ENCODE measurements around the gene RGS11. TPM values are rescaled to one million over a fixed set of nuclear protein-coding genes. Genes with fewer than 3 reads are reported as not detected.

The RGS11 gene
- total and polyA plus RNA-seq, 2 donors (not counting 1 experiment from before 2014, with no cell fraction given), result 1.1 to 6.3 TPM

DNA sequence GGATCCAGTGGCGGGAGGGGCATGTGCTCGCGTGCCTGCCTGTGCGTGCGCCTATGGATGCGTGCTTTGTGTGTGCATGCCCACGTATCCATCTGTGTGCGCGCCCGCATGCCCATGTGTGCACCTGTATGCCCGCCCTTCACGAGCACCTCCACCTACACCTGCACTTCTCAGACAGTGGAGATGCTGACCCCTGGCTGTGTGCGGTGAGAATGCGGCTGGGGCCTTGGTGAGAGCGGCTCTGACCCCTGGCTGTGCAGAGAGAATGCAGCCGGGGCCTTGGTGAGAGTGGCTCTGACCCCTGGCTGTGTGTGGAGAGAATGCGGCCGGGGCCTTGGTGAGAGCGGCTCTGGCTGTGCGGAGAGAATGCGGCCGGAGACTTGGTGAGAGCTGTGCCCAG is 42.9 kb upstream of the RGS11 start:
- Histone ChIP-seq H3K4me2 (ENCODE audit: extremely low read depth, insufficient read depth, low read length) (no peak overlapping the region), H3K9ac (ENCODE audit: insufficient read depth, low read length) (no peak overlapping the region), H3K9me3 (ENCODE audit: control insufficient read depth, insufficient read depth, low read depth, low read length) (no peaks in the 10 kb centered on the region), H3K27ac (ENCODE audit: insufficient read depth, low read length) (no peak overlapping the region), H4K20me1 (ENCODE audit: control insufficient read depth, extremely low read depth, insufficient read depth, low read length) (no peaks in the 10 kb centered on the region), H3K4me3 (replicated peaks in 1 of 4; ENCODE audit: control extremely low read depth in 1 of 4, insufficient read depth in 1 of 4, low read depth in 3 of 4, low read length in 4 of 4) (no peak overlapping the region), H3K27me3 (ENCODE audit: control insufficient read depth, insufficient read depth, low read length) (no peaks in the 10 kb centered on the region), H3K4me1 (ENCODE audit: control insufficient read depth, extremely low read depth, insufficient read depth, low read length) (no peaks in the 10 kb centered on the region), H2AFZ (ENCODE audit: low read length) (no peak overlapping the region), H3K36me3 (ENCODE audit: control insufficient read depth, insufficient read depth, low read length) (peaks cover 3% of the 10 kb centered on the region), H3K79me2 (ENCODE audit: control insufficient read depth, insufficient read depth, low read length) (peaks cover 3% of the 10 kb centered on the region)
- TF ChIP-seq, protein P1, sequence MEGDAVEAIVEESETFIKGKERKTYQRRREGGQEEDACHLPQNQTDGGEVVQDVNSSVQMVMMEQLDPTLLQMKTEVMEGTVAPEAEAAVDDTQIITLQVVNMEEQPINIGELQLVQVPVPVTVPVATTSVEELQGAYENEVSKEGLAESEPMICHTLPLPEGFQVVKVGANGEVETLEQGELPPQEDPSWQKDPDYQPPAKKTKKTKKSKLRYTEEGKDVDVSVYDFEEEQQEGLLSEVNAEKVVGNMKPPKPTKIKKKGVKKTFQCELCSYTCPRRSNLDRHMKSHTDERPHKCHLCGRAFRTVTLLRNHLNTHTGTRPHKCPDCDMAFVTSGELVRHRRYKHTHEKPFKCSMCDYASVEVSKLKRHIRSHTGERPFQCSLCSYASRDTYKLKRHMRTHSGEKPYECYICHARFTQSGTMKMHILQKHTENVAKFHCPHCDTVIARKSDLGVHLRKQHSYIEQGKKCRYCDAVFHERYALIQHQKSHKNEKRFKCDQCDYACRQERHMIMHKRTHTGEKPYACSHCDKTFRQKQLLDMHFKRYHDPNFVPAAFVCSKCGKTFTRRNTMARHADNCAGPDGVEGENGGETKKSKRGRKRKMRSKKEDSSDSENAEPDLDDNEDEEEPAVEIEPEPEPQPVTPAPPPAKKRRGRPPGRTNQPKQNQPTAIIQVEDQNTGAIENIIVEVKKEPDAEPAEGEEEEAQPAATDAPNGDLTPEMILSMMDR (conservative IDR thresholded peaks at IDR 0.05 in 1 of 2, IDR thresholded peaks at IDR 0.05 in 1 of 2; ENCODE audit: low read depth in 1 of 2, low read length in 2 of 2), result no peak
- no peak for TF ChIP-seq EZH2 (IDR thresholded peaks at IDR 0.05; ENCODE audit: low read length, missing control alignments)
- DNase-seq (ENCODE audit: low read depth in 2 of 2), result no peak

- Histone ChIP-seq H3K9me3 (ENCODE audit: control insufficient read depth, insufficient read depth, low read depth, low read length) (no peaks in the 10 kb centered on the region), H3K79me2 (ENCODE audit: control insufficient read depth, insufficient read depth, low read length) (peaks cover 3% of the 10 kb centered on the region), H3K4me3 (replicated peaks in 1 of 4; ENCODE audit: control extremely low read depth in 1 of 4, insufficient read depth in 1 of 4, low read depth in 3 of 4, low read length in 4 of 4) (no peak overlapping the region), H3K27ac (ENCODE audit: insufficient read depth, low read length) (no peak overlapping the region), H4K20me1 (ENCODE audit: control insufficient read depth, extremely low read depth, insufficient read depth, low read length) (no peaks in the 10 kb centered on the region), H3K4me2 (ENCODE audit: extremely low read depth, insufficient read depth, low read length) (no peak overlapping the region), H3K27me3 (ENCODE audit: control insufficient read depth, insufficient read depth, low read length) (no peaks in the 10 kb centered on the region), H3K4me1 (ENCODE audit: control insufficient read depth, extremely low read depth, insufficient read depth, low read length) (no peaks in the 10 kb centered on the region), H3K9ac (ENCODE audit: insufficient read depth, low read length) (no peak overlapping the region), H2AFZ (ENCODE audit: low read length) (no peak overlapping the region), H3K36me3 (ENCODE audit: control insufficient read depth, insufficient read depth, low read length) (peaks cover 3% of the 10 kb centered on the region)
- TF ChIP-seq EZH2 (IDR thresholded peaks at IDR 0.05; ENCODE audit: low read length, missing control alignments), result no peak
- TF ChIP-seq, protein P1 (conservative IDR thresholded peaks at IDR 0.05 in 1 of 2, IDR thresholded peaks at IDR 0.05 in 1 of 2; ENCODE audit: low read depth in 1 of 2, low read length in 2 of 2), result no peak
- DNase-seq (ENCODE audit: low read depth in 2 of 2), result no peak
Observed at GRCh38 chr16:317583-317982, 41.8 kb upstream of the RGS11 start.

GRCh38 chr16:316741-317464 is 41.2 kb upstream of the RGS11 start:
- DNase-seq (ENCODE audit: low read depth in 2 of 2), result no peak
- Histone ChIP-seq H4K20me1 (ENCODE audit: control insufficient read depth, extremely low read depth, insufficient read depth, low read length) (no peaks in the 10 kb centered on the region), H3K9ac (ENCODE audit: insufficient read depth, low read length) (no peak overlapping the region), H3K27me3 (ENCODE audit: control insufficient read depth, insufficient read depth, low read length) (no peaks in the 10 kb centered on the region), H3K9me3 (ENCODE audit: control insufficient read depth, insufficient read depth, low read depth, low read length) (no peaks in the 10 kb centered on the region), H3K4me3 (replicated peaks in 1 of 4; ENCODE audit: control extremely low read depth in 1 of 4, insufficient read depth in 1 of 4, low read depth in 3 of 4, low read length in 4 of 4) (no peak overlapping the region), H3K79me2 (ENCODE audit: control insufficient read depth, insufficient read depth, low read length) (peaks cover 3% of the 10 kb centered on the region), H3K4me2 (ENCODE audit: extremely low read depth, insufficient read depth, low read length) (no peak overlapping the region), H2AFZ (ENCODE audit: low read length) (no peak overlapping the region), H3K36me3 (ENCODE audit: control insufficient read depth, insufficient read depth, low read length) (peaks cover 3% of the 10 kb centered on the region), H3K4me1 (ENCODE audit: control insufficient read depth, extremely low read depth, insufficient read depth, low read length) (no peaks in the 10 kb centered on the region), H3K27ac (ENCODE audit: insufficient read depth, low read length) (no peak overlapping the region)
- TF ChIP-seq EZH2 (IDR thresholded peaks at IDR 0.05; ENCODE audit: low read length, missing control alignments), result no peak
- TF ChIP-seq, protein P1 (conservative IDR thresholded peaks at IDR 0.05 in 1 of 2, IDR thresholded peaks at IDR 0.05 in 1 of 2; ENCODE audit: low read depth in 1 of 2, low read length in 2 of 2), result no peak
